GM20000 (cell line): Measurements from ENCODE around the gene PRKN.

Experiments used
- DNase-seq: peaks from one replicate; pipeline ENCODE4 v3.0.0; 2012; ENCODE audit warnings: low spot score
- CTCF ChIP-seq: IDR thresholded peaks from 2 replicates; pipeline ENCODE4 v1.5.1; 2012; ENCODE audit warnings: mild to moderate bottlenecking, control low read depth; ENCODE audit errors: extremely low read depth, missing control alignments

The PRKN gene

GRCh38 chr6:161747506-161747905 is 980.1 kb downstream of the PRKN start:
- no peak for DNase-seq
- no peak for TF ChIP-seq CTCF

- TF ChIP-seq CTCF: no peak
- DNase-seq: no peak
Measured at GRCh38 chr6:161745594-161746141, 981.9 kb downstream of the PRKN start.

GRCh38 chr6:161745128-161745527 is 982.4 kb downstream of the PRKN start:
- TF ChIP-seq CTCF: no peak
- no peak for DNase-seq

GRCh38 chr6:161744211-161745067 is 983.1 kb downstream of the PRKN start:
- no peak for TF ChIP-seq CTCF
- DNase-seq: no peak

- no peak for DNase-seq
- TF ChIP-seq CTCF: no peak
Measured at GRCh38 chr6:161743509-161744178, 983.9 kb downstream of the PRKN start.

- no peak for DNase-seq
- no peak for TF ChIP-seq CTCF
Measured at GRCh38 chr6:161740486-161740885, 987.1 kb downstream of the PRKN start.

GRCh38 chr6:161736781-161737292 is 990.7 kb downstream of the PRKN start:
- DNase-seq: no peak
- TF ChIP-seq CTCF: no peak
